ENCODE measurements around the gene HECTD1. TPM values are rescaled to one million over a fixed set of nuclear protein-coding genes. Genes with fewer than 3 reads are reported as not detected.
"Not testable (repeated sequence)": the region's sequence is repeated elsewhere in the genome, so short reads cannot be mapped to it uniquely, and the experiment has no call there.

The HECTD1 gene
- total RNA-seq, 1 experiment from 2014 or later = 160 TPM

DNA sequence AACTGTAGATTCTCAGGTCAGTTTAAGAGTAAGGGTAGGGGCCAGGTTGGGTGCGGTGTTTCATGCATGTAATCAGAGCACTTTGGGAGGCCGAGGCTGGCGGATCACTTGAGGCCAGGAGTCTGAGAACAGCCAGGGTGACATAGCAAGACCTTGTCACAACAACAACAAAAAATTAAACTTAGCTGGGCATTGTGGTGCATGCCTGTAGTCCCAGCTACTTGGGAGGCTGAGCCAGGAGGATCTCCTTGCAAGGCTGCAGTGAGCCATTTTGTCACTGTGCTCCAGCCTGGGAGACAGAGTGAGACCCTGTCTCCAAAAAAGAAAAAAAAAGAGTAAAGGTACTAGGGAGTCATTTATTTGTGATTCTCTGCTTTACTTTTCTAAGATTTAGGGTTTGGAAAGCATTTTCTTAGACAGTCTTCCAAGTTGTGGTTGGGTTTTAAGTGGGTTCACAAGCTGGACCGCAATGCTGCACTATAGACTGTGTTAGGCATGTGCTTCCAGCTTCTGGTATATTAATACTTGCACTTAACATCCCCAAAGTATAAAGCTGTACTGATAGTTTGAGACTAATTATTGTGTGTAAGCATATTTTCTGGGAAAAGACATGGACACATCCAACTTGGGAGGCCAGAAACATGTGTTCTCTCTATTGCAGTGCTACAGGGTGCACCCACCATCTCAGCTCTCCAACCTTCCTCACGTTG is 49.1 kb upstream of the HECTD1 start (continued):
- TF ChIP-seq CEBPB (IDR thresholded peaks at IDR 0.05; ENCODE audit: low read depth) = no peak
- TF ChIP-seq POLR2A (IDR thresholded peaks at IDR 0.05; ENCODE audit: borderline replicate concordance, extremely low read depth, insufficient read depth, insufficient read length) = no peak

DNA sequence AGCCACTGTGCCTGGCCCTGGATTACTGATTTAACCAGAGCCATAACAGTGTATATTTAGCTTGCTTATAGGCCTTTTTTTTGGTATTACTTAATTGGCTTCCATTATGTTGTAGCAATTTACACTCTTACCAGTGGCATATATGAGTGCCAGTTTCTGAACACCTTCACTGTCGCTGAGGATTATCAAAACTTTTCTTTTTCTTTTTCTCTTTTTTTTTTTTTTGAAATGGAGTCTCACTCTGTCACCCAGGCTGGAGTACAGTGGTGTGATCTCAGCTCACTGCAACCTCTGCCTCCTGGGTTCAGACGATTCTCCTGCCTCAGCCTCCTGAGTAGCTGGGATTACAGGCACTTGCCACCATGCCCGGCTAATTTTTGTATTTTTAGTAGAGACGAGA is 48.3 kb upstream of the HECTD1 start:
- H2AFZ ChIP-seq (ENCODE audit: low read depth, low read length, poor library complexity, severe bottlenecking); H3K36me3 ChIP-seq (ENCODE audit: control insufficient read depth in 1 of 2, insufficient read depth in 2 of 2, low read length in 2 of 2); H3K79me2 ChIP-seq (ENCODE audit: insufficient read depth, low read length); ATAC-seq; H3K4me3 ChIP-seq (replicated peaks in 1 of 2; ENCODE audit: low read depth in 1 of 2, low read length in 2 of 2); H3K4me2 ChIP-seq (ENCODE audit: low read length); DNase-seq (ENCODE audit: low read depth, low spot score); RAD21 ChIA-PET (ENCODE audit: low non-redundant PET in 1 of 2, low total read pairs in 2 of 2, uncharacterized antibody in 2 of 2, unreplicated experiment in 2 of 2); H3K27me3 ChIP-seq (ENCODE audit: insufficient read depth, low read length); H3K9me3 ChIP-seq (ENCODE audit: control insufficient read depth in 1 of 2, insufficient read depth in 1 of 2, low read depth in 1 of 2, low read length in 2 of 2); H3K9me2 ChIP-seq (ENCODE audit: insufficient read depth); H3K9ac ChIP-seq (ENCODE audit: low read length); H3K27ac ChIP-seq (ENCODE audit: low read depth, low read length); H3K4me1 ChIP-seq (ENCODE audit: control insufficient read depth in 1 of 2, insufficient read depth in 2 of 2, low read length in 2 of 2); intact Hi-C loops (cut with micrococcal nuclease); H4K20me1 ChIP-seq (ENCODE audit: insufficient read depth); CTCF ChIA-PET; BruUV-seq (replicated peaks): not testable (repeated sequence)
- POLR2A ChIA-PET = interaction anchor here (0.6 kb wide), 1 partner anchor 26 kb away, joined by 3 read pairs; no protein-coding TSS in a partner anchor

DNA sequence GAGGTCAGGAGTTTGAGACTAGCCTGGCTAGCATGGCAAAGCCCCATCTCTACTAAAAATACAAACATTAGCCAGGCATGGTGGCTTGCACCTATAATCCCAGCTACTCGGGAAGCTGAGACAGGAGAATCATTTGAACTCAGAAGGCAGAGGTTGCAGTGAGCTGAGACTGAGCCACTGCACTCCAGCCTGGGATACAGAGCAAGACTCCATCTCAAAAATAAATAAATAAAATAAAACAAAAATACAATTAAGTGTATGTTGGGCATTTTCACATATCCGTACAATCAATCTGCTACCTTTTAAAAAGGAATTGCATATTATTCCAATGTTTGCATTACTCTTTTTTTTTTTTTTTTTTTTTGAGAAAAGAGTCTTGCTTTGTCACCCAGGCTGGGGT is 47.7 kb upstream of the HECTD1 start:
- POLR2A ChIA-PET = no interaction called here
- H3K9ac ChIP-seq (ENCODE audit: low read length) = no peak overlapping the region
- TF ChIP-seq POLR2AphosphoS5 (IDR thresholded peaks at IDR 0.05; ENCODE audit: low read depth, low read length) (no peak), EZH2phosphoT487 (IDR thresholded peaks at IDR 0.05; ENCODE audit: borderline replicate concordance) (no peak), SRF (IDR thresholded peaks at IDR 0.05; ENCODE audit: low read depth) (no peak)
- H3K9me2 ChIP-seq (ENCODE audit: insufficient read depth) = no peaks in the 10 kb centered on the region
- no peaks in the 10 kb centered on the region for H3K79me2 ChIP-seq (ENCODE audit: insufficient read depth, low read length)
- no peaks in the 10 kb centered on the region for H3K27me3 ChIP-seq (ENCODE audit: insufficient read depth, low read length)
- H3K4me1 ChIP-seq (ENCODE audit: control insufficient read depth in 1 of 2, insufficient read depth in 2 of 2, low read length in 2 of 2) = peaks cover 0 to 7% of the 10 kb centered on the region in 2 experiments; a peak in 1 of 4 replicates
- H3K9me3 ChIP-seq (ENCODE audit: control insufficient read depth in 1 of 2, insufficient read depth in 1 of 2, low read depth in 1 of 2, low read length in 2 of 2) = no peaks in the 10 kb centered on the region
- no peak overlapping the region for H3K4me3 ChIP-seq (replicated peaks in 1 of 2; ENCODE audit: low read depth in 1 of 2, low read length in 2 of 2)
- RAD21 ChIA-PET (ENCODE audit: low non-redundant PET in 1 of 2, low total read pairs in 2 of 2, uncharacterized antibody in 2 of 2, unreplicated experiment in 2 of 2) = no interaction called here
- BruUV-seq (replicated peaks) = no TSS peak
- H4K20me1 ChIP-seq (ENCODE audit: insufficient read depth) = no peaks in the 10 kb centered on the region
- no peak overlapping the region for H2AFZ ChIP-seq (ENCODE audit: low read depth, low read length, poor library complexity, severe bottlenecking)
- intact Hi-C loops (cut with micrococcal nuclease) = no loop called here
- no peak overlapping the region for H3K4me2 ChIP-seq (ENCODE audit: low read length)
- H3K27ac ChIP-seq (ENCODE audit: low read depth, low read length) = no peak overlapping the region
- H3K36me3 ChIP-seq (ENCODE audit: control insufficient read depth in 1 of 2, insufficient read depth in 2 of 2, low read length in 2 of 2) = no peaks in the 10 kb centered on the region
- ATAC-seq (no peak), DNase-seq (ENCODE audit: low read depth, low spot score) (no peak)
- CTCF ChIA-PET = no interaction called here

All from HCT116 (cell line).